GM23338 (cell line): ENCODE results near the gene PPP1R9B. TPM values are rescaled to one million over a fixed set of nuclear protein-coding genes. Genes with fewer than 3 reads are reported as not detected.

ENCODE experiments used
- ATAC-seq: fragments of 200-7000 bp; cut with Tn5 transposase; 3 replicates; pipeline ENCODE4 v1.9.1; 2020
- DNase-seq: peaks from one replicate; pipeline ENCODE4 v3.0.0-alpha.2; 2015; ENCODE audit warnings: low spot score
- H2AFZ ChIP-seq: fragments of 200-600 bp; sonication (generic); 2 replicates; pipeline ENCODE4 v1.8.0; 2016; ENCODE audit warnings: antibody characterized with exemption, mild to moderate bottlenecking, moderate library complexity
- H3F3A ChIP-seq: fragments of 200-600 bp; sonication (generic); replicated peaks from 2 replicates; pipeline ENCODE4 v1.8.0; 2017; ENCODE audit warnings: antibody characterized with exemption, mixed run types, low read depth
- H3K27ac ChIP-seq: fragments of 200-600 bp; sonication (generic); 2 replicates; pipeline ENCODE4 v1.6.1; 2016; ENCODE audit warnings: low read depth
- H3K27me3 ChIP-seq: fragments of 200-600 bp; sonication (generic); 2 replicates; pipeline ENCODE4 v1.8.0; 2016; ENCODE audit warnings: mild to moderate bottlenecking, mixed run types, moderate library complexity; ENCODE audit not compliant: insufficient read depth
- H3K36me3 ChIP-seq: fragments of 200-600 bp; sonication (generic); 2 replicates; pipeline ENCODE4 v1.8.0; 2016; ENCODE audit warnings: mild to moderate bottlenecking; ENCODE audit not compliant: insufficient read depth
- H3K4me1 ChIP-seq: fragments of 200-600 bp; sonication (generic); 2 replicates; pipeline ENCODE4 v1.8.0; 2016; ENCODE audit warnings: mild to moderate bottlenecking, moderate library complexity; ENCODE audit not compliant: insufficient read depth
- H3K4me2 ChIP-seq: fragments of 200-600 bp; sonication (generic); 2 replicates; pipeline ENCODE4 v1.7.1; 2017; ENCODE audit warnings: mixed run types
- H3K4me3 ChIP-seq: fragments of 200-600 bp; sonication (generic); 2 replicates; pipeline ENCODE4 v1.6.1; 2016; ENCODE audit warnings: mixed run types
- H3K79me2 ChIP-seq: fragments of 200-600 bp; sonication (generic); replicated peaks from 2 replicates; pipeline ENCODE4 v1.8.0; 2017; ENCODE audit warnings: mild to moderate bottlenecking; ENCODE audit not compliant: insufficient read depth
- H3K9me2 ChIP-seq: fragments of 200-600 bp; sonication (generic); 2 replicates; pipeline ENCODE4 v1.8.0; 2017; ENCODE audit not compliant: insufficient read depth
- H4K20me1 ChIP-seq: fragments of 200-600 bp; sonication (generic); replicated peaks from 2 replicates; pipeline ENCODE4 v1.8.0; 2017; ENCODE audit warnings: mild to moderate bottlenecking; ENCODE audit not compliant: insufficient read depth
- H3K27ac Mint-ChIP-seq: 2 replicates; pipeline ENCODE4 v1.8.0; 2020; ENCODE audit warnings: inconsistent platforms, mild to moderate bottlenecking, moderate library complexity, mixed read lengths
- H3K27me3 Mint-ChIP-seq: 3 replicates; pipeline ENCODE4 v1.8.0; 2022; ENCODE audit warnings: low read depth, mild to moderate bottlenecking, moderate library complexity, mixed read lengths, inconsistent platforms; ENCODE audit not compliant: insufficient read depth, poor library complexity
- H3K36me3 Mint-ChIP-seq: 3 replicates; pipeline ENCODE4 v1.8.0; 2021; ENCODE audit warnings: low read depth, mild to moderate bottlenecking, inconsistent platforms, moderate library complexity, mixed read lengths
- H3K4me1 Mint-ChIP-seq: 3 replicates; pipeline ENCODE4 v1.8.0; 2020; ENCODE audit warnings: mild to moderate bottlenecking, inconsistent platforms, mixed read lengths
- H3K4me3 Mint-ChIP-seq: 3 replicates; pipeline ENCODE4 v1.8.0; 2021; ENCODE audit warnings: moderate library complexity, mild to moderate bottlenecking, inconsistent platforms, mixed read lengths
- H3K9me3 Mint-ChIP-seq: 3 replicates; pipeline ENCODE4 v1.8.0; 2020; ENCODE audit warnings: moderate library complexity, mild to moderate bottlenecking, inconsistent platforms, mixed read lengths
- CREB1 ChIP-seq: fragments of 250-450 bp; sonication (Bioruptor Pico); IDR thresholded peaks from 2 replicates; pipeline ENCODE4 v1.5.0; 2020; ENCODE audit warnings: low read depth, mild to moderate bottlenecking, moderate library complexity
- CTCF ChIP-seq, 2 experiments: fragments of 200-600 bp in 1 of 2; sonication (generic) in 1 of 2; conservative IDR thresholded peaks; 2 replicates each; pipeline versions ENCODE4 v1.5.1 to v1.6.1; 2016 to 2017; ENCODE audit warnings: antibody characterized with exemption in 2 of 2, low read depth in 2 of 2, mild to moderate bottlenecking in 2 of 2, moderate library complexity in 1 of 2
- EZH2 ChIP-seq: fragments of 200-600 bp; sonication (generic); IDR thresholded peaks from one replicate; pipeline ENCODE4 v1.8.0; 2017; ENCODE audit warnings: antibody characterized with exemption, mild to moderate bottlenecking, low read depth; ENCODE audit not compliant: unreplicated experiment
- EZH2phosphoT487 ChIP-seq: fragments of 200-600 bp; sonication (generic); IDR thresholded peaks from one replicate; pipeline ENCODE4 v1.8.1; 2018; ENCODE audit warnings: antibody characterized with exemption; ENCODE audit not compliant: unreplicated experiment
- JUNB ChIP-seq: IDR thresholded peaks from one replicate; pipeline ENCODE4 v1.6.1; 2016; ENCODE audit warnings: antibody characterized with exemption; ENCODE audit not compliant: unreplicated experiment
- NANOG ChIP-seq: IDR thresholded peaks from 2 replicates; pipeline ENCODE4 v1.6.1; 2016; ENCODE audit warnings: antibody characterized with exemption, borderline replicate concordance
- POLR2AphosphoS5 ChIP-seq: IDR thresholded peaks from 2 replicates; pipeline ENCODE4 v1.6.1; 2016; ENCODE audit warnings: antibody characterized with exemption, low read depth
- REST ChIP-seq: IDR thresholded peaks from one replicate; pipeline ENCODE4 v1.6.1; 2018; ENCODE audit warnings: antibody characterized with exemption; ENCODE audit not compliant: unreplicated experiment
- STAT1 ChIP-seq: IDR thresholded peaks from one replicate; pipeline ENCODE4 v1.6.1; 2016; ENCODE audit warnings: antibody characterized with exemption; ENCODE audit not compliant: unreplicated experiment
- ZNF114 ChIP-seq: fragments of 250-450 bp; sonication (Bioruptor Pico); IDR thresholded peaks from 2 replicates; pipeline ENCODE4 v1.5.0; 2020; ENCODE audit warnings: mild to moderate bottlenecking, moderate library complexity
- polyA plus RNA-seq: library from polyadenylated mRNA; unstranded; fragments of >200 nt; fragmentation: Nextera tagmentation; extraction: Ambion mirVana; gene quantifications from 2 replicates; pipeline ENCODE4 v1.2.1, GENCODE V29; 2016
- total RNA-seq: library from RNA; depleted of rRNA; stranded (reverse); fragments of >200 nt; shearing (Covaris generic); gene quantifications from 2 replicates; pipeline ENCODE4 v1.2.3, GENCODE V29; 2014

Gene PPP1R9B
- total and polyA plus RNA-seq, 2 experiments from 2014 or later = 2.1 to 10.5 TPM

GRCh38 chr17:50154604-50155003, 4.1 kb upstream of the PPP1R9B start:
- Histone ChIP-seq H3K36me3 (no peaks in the 10 kb centered on the region), H3K4me1 (peaks cover 11% of the 10 kb centered on the region), H3F3A (peaks cover 5% of the 10 kb centered on the region; the same call in 1 of the 2 replicates), H3K4me2 (no peak overlapping the region), H3K27ac (no peak overlapping the region), H3K79me2 (no peaks in the 10 kb centered on the region), H3K4me3 (no peak overlapping the region), H3K27me3 (peaks cover 11% of the 10 kb centered on the region), H2AFZ (no peak overlapping the region), H4K20me1 (no peaks in the 10 kb centered on the region), H3K9me2 (no peaks in the 10 kb centered on the region)
- Mint-ChIP-seq H3K27me3 (peaks cover 14% of the 10 kb centered on the region), H3K27ac (no peak overlapping the region), H3K4me3 (no peak overlapping the region; the same call in 2 of the 3 replicates), H3K9me3 (no peaks in the 10 kb centered on the region; the same call in 2 of the 3 replicates), H3K36me3 (no peaks in the 10 kb centered on the region), H3K4me1 (peaks cover 18% of the 10 kb centered on the region)
- TF ChIP-seq POLR2AphosphoS5 (no peak), CTCF (conservative IDR thresholded peaks at IDR 0.05; ENCODE audit: low read depth in 2 of 2) (no peak), JUNB (no peak), EZH2 (no peak), EZH2phosphoT487 (no peak)
- ATAC-seq (no peak), DNase-seq (no peak)

- Histone ChIP-seq H3K27ac (no peak overlapping the region), H3K4me1 (peaks cover 11% of the 10 kb centered on the region), H3K27me3 (peaks cover 17% of the 10 kb centered on the region), H2AFZ (no peak overlapping the region), H3K4me3 (no peak overlapping the region), H3K79me2 (no peaks in the 10 kb centered on the region), H3K9me2 (no peaks in the 10 kb centered on the region), H3K36me3 (no peaks in the 10 kb centered on the region), H3K4me2 (no peak overlapping the region), H4K20me1 (no peaks in the 10 kb centered on the region), H3F3A (peaks cover 5% of the 10 kb centered on the region; the same call in 1 of the 2 replicates)
- H3K4me1 Mint-ChIP-seq = peaks cover 20% of the 10 kb centered on the region
- DNase-seq (no peak), ATAC-seq (no peak)
- H3K4me3 Mint-ChIP-seq = no peak overlapping the region
- H3K27me3 Mint-ChIP-seq = peaks cover 18% of the 10 kb centered on the region
- H3K36me3 Mint-ChIP-seq = no peaks in the 10 kb centered on the region
- no peak overlapping the region for H3K27ac Mint-ChIP-seq
- H3K9me3 Mint-ChIP-seq = no peaks in the 10 kb centered on the region; the same call in 2 of the 3 replicates
- TF ChIP-seq JUNB (no peak), CREB1 (CRISPR knock-in tag) (no peak), STAT1 (no peak), EZH2 (no peak), CTCF (conservative IDR thresholded peaks at IDR 0.05; ENCODE audit: low read depth in 2 of 2) (no peak), REST (no peak), ZNF114 (CRISPR knock-in tag) (no peak), EZH2phosphoT487 (no peak), NANOG (no peak)
These were observed 3.4 kb upstream of the PPP1R9B start for GRCh38 chr17:50153650-50154575.
